ENCODE data around the gene MANBA.
A peak's percentile ranks its signal among the peaks of the same experiment; 100 is the strongest.

The MANBA gene

GRCh38 chr4:102675141-102675540 lies 85.6 kb downstream of the MANBA start:
- no peak for DNase-seq (ENCODE audit: low read depth)

- DNase-seq (ENCODE audit: low read depth) = no peak
These were observed 93.8 kb downstream of the MANBA start for GRCh38 chr4:102667001-102667400.

GRCh38 chr4:102665527-102665926 lies 95.2 kb downstream of the MANBA start:
- no peak for DNase-seq (ENCODE audit: low read depth)

DNA sequence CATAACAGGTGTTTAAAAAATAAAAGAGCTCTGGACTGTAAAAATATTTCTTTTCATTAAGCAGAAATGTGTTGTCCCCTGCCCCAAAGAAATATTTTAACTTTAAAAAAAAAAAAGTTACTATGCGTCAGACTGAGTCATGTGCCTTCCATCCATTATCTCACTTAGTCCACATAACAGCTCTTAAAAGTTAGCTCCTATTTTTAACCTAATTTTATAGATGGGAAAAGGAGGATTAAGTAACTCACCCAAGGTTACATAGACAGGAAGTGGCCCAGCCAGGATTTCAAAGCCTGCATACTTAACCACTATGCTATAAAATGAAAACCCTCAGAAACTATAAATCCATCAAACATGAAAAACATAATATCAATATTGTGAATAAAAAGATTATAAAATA lies 97.7 kb downstream of the MANBA start:
- no peak for DNase-seq (ENCODE audit: low read depth)

DNA sequence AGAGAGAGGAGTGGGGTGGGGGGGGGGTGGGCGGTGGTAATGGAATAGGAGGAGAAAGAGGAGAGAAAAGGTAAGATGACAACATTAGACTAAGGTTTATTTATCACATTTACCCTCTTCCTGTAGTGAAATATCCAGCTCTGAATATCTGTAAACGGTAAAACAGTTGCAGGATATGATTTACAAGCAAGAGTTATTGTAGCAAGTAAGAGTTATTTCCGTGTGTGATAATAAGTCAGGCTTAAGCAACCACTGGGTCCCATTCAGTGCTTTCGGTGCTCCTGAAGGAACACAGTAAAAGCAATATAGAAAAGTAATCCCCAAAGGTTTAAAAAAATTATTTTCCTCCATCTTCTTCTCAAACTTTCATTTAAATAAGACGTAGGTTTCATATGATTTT lies 103.6 kb downstream of the MANBA start:
- no peak for DNase-seq (ENCODE audit: low read depth)

DNA sequence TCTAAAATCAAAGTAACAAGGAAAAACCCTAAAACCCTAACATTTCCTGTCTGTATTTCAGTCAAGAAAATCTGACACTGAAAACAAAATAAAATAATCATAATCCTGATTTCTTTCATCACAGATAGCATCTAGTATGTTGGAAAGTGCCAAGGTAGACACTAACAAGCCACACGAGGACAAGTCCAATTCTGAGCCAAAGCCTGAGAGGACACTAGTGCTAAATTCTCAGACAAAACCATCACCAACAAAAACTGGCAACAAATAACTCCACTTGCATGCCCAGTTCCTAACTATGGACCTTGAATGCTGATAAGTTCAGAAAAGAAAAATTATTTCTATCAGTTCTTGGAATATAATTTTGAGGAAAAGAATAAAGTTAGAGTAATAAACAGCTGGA lies 113.7 kb downstream of the MANBA start:
- DNase-seq (ENCODE audit: low read depth) = no peak

- DNase-seq (ENCODE audit: low read depth) = no peak
These were observed 118.0 kb downstream of the MANBA start for GRCh38 chr4:102642631-102643298.

GRCh38 chr4:102641793-102642192 lies 119.0 kb downstream of the MANBA start:
- no peak for DNase-seq (ENCODE audit: low read depth)

DNA sequence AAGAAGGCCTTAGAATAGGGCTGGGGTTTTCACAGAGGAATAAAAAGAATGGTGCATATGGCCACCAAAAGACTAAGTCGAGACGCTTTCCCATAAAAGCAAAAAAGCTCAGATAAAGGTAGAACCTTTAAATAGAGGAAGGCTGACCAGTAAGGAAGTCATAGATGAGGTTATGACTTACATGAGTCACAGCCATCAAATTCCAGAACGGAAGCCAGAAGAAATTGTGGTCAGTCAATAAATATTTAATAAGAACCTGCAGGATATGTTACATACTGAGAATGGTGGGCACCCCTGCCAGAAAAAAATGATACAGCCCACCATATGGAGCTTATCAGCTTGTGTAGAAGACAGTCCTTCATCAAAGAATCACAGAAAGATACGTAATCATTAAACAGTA lies 120.1 kb downstream of the MANBA start:
- no peak for DNase-seq (ENCODE audit: low read depth)

DNA sequence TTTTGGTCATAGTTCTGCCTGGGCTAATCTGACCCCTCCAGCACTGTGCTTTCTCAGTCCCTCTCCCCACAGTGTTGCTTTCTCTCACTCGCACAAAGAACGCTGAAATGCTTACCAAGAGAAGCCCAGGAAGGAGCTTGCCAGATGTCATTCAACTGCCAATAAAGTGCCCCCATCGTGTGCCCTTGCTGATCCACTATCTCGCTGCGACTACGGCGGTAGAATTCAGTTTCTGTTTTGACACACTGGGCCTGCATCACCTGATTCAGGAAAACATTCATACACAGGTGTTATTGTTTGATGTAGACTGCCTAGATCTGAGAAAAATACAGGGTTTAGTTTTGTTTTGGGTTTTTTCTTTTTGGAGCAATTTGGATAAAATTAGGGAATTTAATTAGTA lies 121.2 kb downstream of the MANBA start:
- no peak for DNase-seq (ENCODE audit: low read depth)

GRCh38 chr4:102638621-102639020 lies 122.1 kb downstream of the MANBA start:
- no peak for DNase-seq (ENCODE audit: low read depth)

DNA sequence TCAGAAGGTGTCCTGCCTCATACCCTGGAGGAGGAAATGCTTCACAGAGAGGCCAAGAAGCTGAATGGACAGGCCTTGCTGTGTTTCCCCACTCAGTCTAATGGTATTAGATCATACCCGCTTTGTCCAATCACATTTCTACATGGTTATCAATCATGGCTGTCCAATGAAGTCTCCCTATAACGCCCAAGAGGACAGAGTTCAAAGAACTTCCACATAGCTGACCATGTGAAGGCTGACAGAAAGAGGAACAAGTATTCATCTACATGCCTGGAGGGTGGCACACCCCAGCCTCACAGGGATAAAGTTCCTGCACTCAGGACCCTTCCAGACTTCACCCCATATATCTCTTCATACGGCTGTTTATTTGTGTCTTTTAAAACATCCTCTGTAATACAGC lies 123.4 kb downstream of the MANBA start:
- DNase-seq (ENCODE audit: low read depth) = no peak

- DNase-seq (ENCODE audit: low read depth) = no peak
These were observed 127.7 kb downstream of the MANBA start for GRCh38 chr4:102633100-102633499.

GRCh38 chr4:102632241-102633065 lies 128.3 kb downstream of the MANBA start:
- DNase-seq (ENCODE audit: low read depth) = no peak

DNA sequence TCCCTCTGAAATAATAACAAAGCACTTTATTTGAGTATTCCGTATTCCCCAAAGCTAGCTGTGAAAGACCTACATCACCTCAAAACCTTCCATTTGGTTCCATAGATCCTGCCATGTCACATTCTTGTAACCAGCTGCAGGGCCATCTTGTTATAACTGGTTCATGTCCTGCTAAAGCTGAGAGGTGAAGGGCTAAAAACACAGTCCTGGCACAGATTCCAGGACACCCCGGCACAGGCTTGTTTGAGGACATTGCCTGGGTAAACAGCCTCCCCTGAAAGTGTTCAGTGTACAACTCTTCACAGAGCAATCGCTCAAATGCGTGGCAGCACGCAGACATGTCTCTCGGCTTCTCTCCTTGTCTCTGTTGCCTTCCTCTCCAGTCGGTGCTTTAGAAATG lies 129.2 kb downstream of the MANBA start:
- DNase-seq (ENCODE audit: low read depth) = no peak

DNA sequence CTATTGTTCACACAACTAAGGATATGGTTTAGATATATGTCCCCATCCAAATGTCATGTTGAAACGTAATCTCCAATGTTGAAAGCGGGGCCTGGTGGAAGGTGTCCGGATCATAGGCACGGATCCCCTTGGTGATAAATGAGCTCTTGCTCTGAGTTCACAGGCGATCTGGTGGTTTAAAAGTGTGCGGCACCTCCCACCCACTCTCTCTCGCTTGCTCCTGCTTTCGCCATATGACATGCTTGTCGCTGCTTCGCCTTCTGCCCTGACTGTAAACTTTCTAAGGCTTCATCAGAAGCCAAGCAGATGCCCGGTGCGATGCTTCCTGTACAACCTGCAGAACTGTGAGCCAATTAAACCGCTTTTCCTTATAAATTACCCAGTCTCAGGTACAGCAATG lies 131.1 kb downstream of the MANBA start:
- DNase-seq (ENCODE audit: low read depth) = no peak

GRCh38 chr4:102627831-102628523 lies 132.8 kb downstream of the MANBA start:
- DNase-seq (ENCODE audit: low read depth) = no peak

DNA sequence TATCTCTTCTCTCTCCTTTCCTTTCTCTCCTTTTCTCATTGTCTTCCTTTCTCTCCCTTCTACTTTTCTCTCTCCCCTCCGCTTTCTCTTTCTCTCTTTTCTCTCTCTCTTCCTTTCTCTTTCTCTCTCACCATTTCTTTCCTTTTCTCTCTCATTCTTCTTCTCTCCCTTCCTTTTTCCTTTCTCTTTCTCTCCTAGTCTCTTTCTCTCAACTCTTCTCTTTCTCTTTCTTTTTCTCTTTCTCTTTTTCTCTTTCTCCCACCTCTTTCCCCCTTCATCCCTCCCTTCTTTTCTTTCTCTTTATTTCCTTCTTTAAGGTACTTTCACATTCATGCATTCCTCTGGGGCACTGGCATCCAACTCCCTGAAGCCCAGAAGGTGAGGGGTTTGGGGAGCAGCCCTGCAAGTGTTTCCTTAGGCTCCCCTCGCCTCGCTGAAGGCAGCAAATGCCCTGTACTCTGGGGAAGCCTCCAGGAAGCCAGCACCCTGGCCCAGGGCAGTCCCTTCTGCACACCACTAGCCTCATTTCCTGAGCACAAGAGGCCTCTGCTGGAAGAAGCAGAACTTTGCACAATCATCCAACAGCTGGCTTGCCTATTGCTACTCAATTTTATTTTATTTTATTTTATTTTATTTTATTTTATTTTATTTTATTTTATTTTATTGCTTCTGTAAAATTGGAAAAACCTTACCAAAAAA lies 135.4 kb downstream of the MANBA start:
- DNase-seq (ENCODE audit: low read depth) = peak; percentile 41

DNA sequence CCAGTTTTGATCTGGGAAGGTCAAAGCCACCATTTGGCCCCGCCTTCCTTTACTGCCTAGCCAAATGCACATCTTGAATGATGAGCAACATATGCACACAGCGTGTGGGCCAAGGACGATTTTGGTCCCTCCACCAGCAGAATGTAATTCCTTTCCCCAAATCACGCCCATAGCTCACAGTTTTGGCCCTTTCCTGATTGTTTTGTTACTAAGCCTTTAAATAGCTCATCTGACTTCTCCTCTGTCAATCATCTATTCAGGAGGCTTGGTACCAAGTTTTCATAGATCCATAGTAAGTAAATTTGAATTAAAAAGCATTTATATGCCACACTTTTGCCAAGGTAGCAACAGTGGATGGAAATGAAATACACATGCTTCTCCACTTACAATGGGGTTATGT lies 136.3 kb downstream of the MANBA start:
- no peak for DNase-seq (ENCODE audit: low read depth)

- no peak for DNase-seq (ENCODE audit: low read depth)
These were observed 137.1 kb downstream of the MANBA start for GRCh38 chr4:102623622-102624021.

- DNase-seq (ENCODE audit: low read depth) = no peak
These were observed 139.9 kb downstream of the MANBA start for GRCh38 chr4:102620697-102621497.
